WTC11 (cell line): ENCODE data around the gene NAXE. TPM values are rescaled to one million over a fixed set of nuclear protein-coding genes. Genes with fewer than 3 reads are reported as not detected.

ENCODE experiments used
- ATAC-seq: fragments of 200-7000 bp; cut with Tn5 transposase; 2 replicates; pipeline ENCODE4 v1.10.0; 2021; ENCODE audit warnings: mild to moderate bottlenecking, moderate library complexity
- CTCF ChIA-PET: fragments of 300-600 bp; sonication (Branson Sonifier 250); formaldehyde crosslinking; loops from one replicate; lab custom pipeline; 2021; ENCODE audit warnings: antibody characterized with exemption; lab: Charles Lee
- POLR2A ChIA-PET: fragments of 350-600 bp; sonication (Branson Sonifier 250); formaldehyde crosslinking; loops from one replicate; lab custom pipeline; 2021; ENCODE audit warnings: antibody characterized with exemption; lab: Charles Lee
- DNase-seq: peaks from one replicate; pipeline ENCODE4 v3.0.0; 2021; ENCODE audit warnings: low spot score
- H3K27ac Mint-ChIP-seq: 2 replicates; pipeline ENCODE4 v1.8.0; 2021; ENCODE audit warnings: mixed read lengths
- H3K27me3 Mint-ChIP-seq: 2 replicates; pipeline ENCODE4 v1.8.0; 2021; ENCODE audit warnings: low read depth, mild to moderate bottlenecking, moderate library complexity, mixed read lengths
- H3K36me3 Mint-ChIP-seq: 2 replicates; pipeline ENCODE4 v1.8.0; 2021; ENCODE audit warnings: mixed read lengths
- H3K4me1 Mint-ChIP-seq: 2 replicates; pipeline ENCODE4 v1.8.0; 2022; ENCODE audit warnings: mixed read lengths
- H3K4me3 Mint-ChIP-seq: 2 replicates; pipeline ENCODE4 v1.8.0; 2021; ENCODE audit warnings: mild to moderate bottlenecking, moderate library complexity, mixed read lengths
- H3K9me3 Mint-ChIP-seq: 2 replicates; pipeline ENCODE4 v1.8.0; 2021; ENCODE audit warnings: mixed read lengths
- AFF4 ChIP-seq: sonication (generic); formaldehyde crosslinking; IDR thresholded peaks from 2 replicates; pipeline ENCODE4 v1.8.1; 2023; ENCODE audit warnings: mild to moderate bottlenecking, missing genetic modification reagents, borderline replicate concordance
- CREB1 ChIP-seq: sonication (generic); formaldehyde crosslinking; IDR thresholded peaks from 2 replicates; pipeline ENCODE4 v1.8.0; 2023; ENCODE audit warnings: mild to moderate bottlenecking, missing genetic modification reagents
- ELF4 ChIP-seq: sonication (generic); formaldehyde crosslinking; IDR thresholded peaks from 2 replicates; pipeline ENCODE4 v1.8.1; 2022; ENCODE audit warnings: low read depth, mild to moderate bottlenecking, moderate library complexity, missing genetic modification reagents
- EMX1 ChIP-seq: fragments of 250-450 bp; sonication (Bioruptor Pico); IDR thresholded peaks from 2 replicates; pipeline ENCODE4 v1.8.0; 2021; ENCODE audit warnings: mild to moderate bottlenecking
- ESRRA ChIP-seq: sonication (generic); formaldehyde crosslinking; IDR thresholded peaks from 2 replicates; pipeline ENCODE4 v1.8.1; 2022; ENCODE audit warnings: mild to moderate bottlenecking, missing genetic modification reagents, borderline replicate concordance
- FOXK1 ChIP-seq: sonication (generic); formaldehyde crosslinking; IDR thresholded peaks from 2 replicates; pipeline ENCODE4 v1.8.0; 2022; ENCODE audit warnings: mild to moderate bottlenecking, moderate library complexity, missing genetic modification reagents
- MYBL2 ChIP-seq: sonication (generic); formaldehyde crosslinking; IDR thresholded peaks from 2 replicates; pipeline ENCODE4 v1.8.1; 2023; ENCODE audit warnings: mild to moderate bottlenecking, moderate library complexity, missing genetic modification reagents
- NR3C1 ChIP-seq: sonication (generic); formaldehyde crosslinking; conservative IDR thresholded peaks from 2 replicates; pipeline ENCODE4 v1.8.1; 2023; ENCODE audit warnings: low read depth, mild to moderate bottlenecking, missing genetic modification reagents
- OVOL2 ChIP-seq: fragments of 250-450 bp; sonication (Bioruptor Pico); IDR thresholded peaks from 2 replicates; pipeline ENCODE4 v1.9.0; 2021; ENCODE audit warnings: mild to moderate bottlenecking, borderline replicate concordance
- RELA ChIP-seq: sonication (generic); formaldehyde crosslinking; IDR thresholded peaks from 2 replicates; pipeline ENCODE4 v1.8.1; 2022; ENCODE audit warnings: missing genetic modification reagents, mild to moderate bottlenecking, borderline replicate concordance
- STAT6 ChIP-seq: sonication (generic); formaldehyde crosslinking; conservative IDR thresholded peaks from 2 replicates; pipeline ENCODE4 v1.8.1; 2023; ENCODE audit warnings: mild to moderate bottlenecking, low read depth, missing genetic modification reagents, moderate library complexity
- TP53 ChIP-seq: sonication (generic); formaldehyde crosslinking; IDR thresholded peaks from 2 replicates; pipeline ENCODE4 v1.8.1; 2023; ENCODE audit warnings: mild to moderate bottlenecking, missing genetic modification reagents
- ZBTB21 ChIP-seq: sonication (generic); formaldehyde crosslinking; IDR thresholded peaks from 2 replicates; pipeline ENCODE4 v1.8.1; 2023; ENCODE audit warnings: mild to moderate bottlenecking, missing genetic modification reagents, borderline replicate concordance
- ZMAT4 ChIP-seq: fragments of 250-450 bp; sonication (Bioruptor Pico); IDR thresholded peaks from 2 replicates; pipeline ENCODE4 v1.9.0; 2021; ENCODE audit warnings: mild to moderate bottlenecking
- ZNF232 ChIP-seq: sonication (generic); formaldehyde crosslinking; IDR thresholded peaks from 2 replicates; pipeline ENCODE4 v1.8.0; 2022; ENCODE audit warnings: mild to moderate bottlenecking, missing genetic modification reagents
- ZNF263 ChIP-seq: sonication (generic); formaldehyde crosslinking; IDR thresholded peaks from 2 replicates; pipeline ENCODE4 v1.8.1; 2022; ENCODE audit warnings: low read depth, mild to moderate bottlenecking, moderate library complexity, missing genetic modification reagents
- ZSCAN18 ChIP-seq: fragments of 250-450 bp; sonication (Bioruptor Pico); IDR thresholded peaks from 2 replicates; pipeline ENCODE4 v2.1.2; 2022; ENCODE audit warnings: mild to moderate bottlenecking, moderate library complexity
- total RNA-seq: library from RNA; stranded (reverse); gene quantifications from 3 replicates; pipeline ENCODE4 v1.2.3, GENCODE V29; 2021
- TF ChIP-seq, protein P1 (sequence below): sonication (generic); formaldehyde crosslinking; IDR thresholded peaks from 2 replicates; pipeline ENCODE4 v1.8.0; 2022; ENCODE audit warnings: mild to moderate bottlenecking, missing genetic modification reagents
- TF ChIP-seq, protein P2 (sequence below): fragments of 250-450 bp; sonication (Bioruptor Pico); IDR thresholded peaks from 2 replicates; pipeline ENCODE4 v1.9.0; 2021; ENCODE audit warnings: moderate library complexity, mild to moderate bottlenecking, inconsistent platforms, borderline replicate concordance
- TF ChIP-seq, protein P3 (sequence below): fragments of 250-450 bp; sonication (Bioruptor Pico); IDR thresholded peaks from 2 replicates; pipeline ENCODE4 v1.9.0; 2021; ENCODE audit warnings: mild to moderate bottlenecking, borderline replicate concordance

The NAXE gene
- total RNA-seq, 1 experiment from 2014 or later: 81.6 TPM

- no peak for TF ChIP-seq STAT6 (CRISPR knock-in tag)
- no peak for TF ChIP-seq TP53 (CRISPR knock-in tag)
- no peak for TF ChIP-seq EMX1 (CRISPR knock-in tag)
- TF ChIP-seq OVOL2 (CRISPR knock-in tag): no peak
- no peak for TF ChIP-seq ZNF232
- no peak for TF ChIP-seq FOXK1 (CRISPR knock-in tag)
- no peak for TF ChIP-seq CREB1 (CRISPR knock-in tag)
- TF ChIP-seq, protein P1, sequence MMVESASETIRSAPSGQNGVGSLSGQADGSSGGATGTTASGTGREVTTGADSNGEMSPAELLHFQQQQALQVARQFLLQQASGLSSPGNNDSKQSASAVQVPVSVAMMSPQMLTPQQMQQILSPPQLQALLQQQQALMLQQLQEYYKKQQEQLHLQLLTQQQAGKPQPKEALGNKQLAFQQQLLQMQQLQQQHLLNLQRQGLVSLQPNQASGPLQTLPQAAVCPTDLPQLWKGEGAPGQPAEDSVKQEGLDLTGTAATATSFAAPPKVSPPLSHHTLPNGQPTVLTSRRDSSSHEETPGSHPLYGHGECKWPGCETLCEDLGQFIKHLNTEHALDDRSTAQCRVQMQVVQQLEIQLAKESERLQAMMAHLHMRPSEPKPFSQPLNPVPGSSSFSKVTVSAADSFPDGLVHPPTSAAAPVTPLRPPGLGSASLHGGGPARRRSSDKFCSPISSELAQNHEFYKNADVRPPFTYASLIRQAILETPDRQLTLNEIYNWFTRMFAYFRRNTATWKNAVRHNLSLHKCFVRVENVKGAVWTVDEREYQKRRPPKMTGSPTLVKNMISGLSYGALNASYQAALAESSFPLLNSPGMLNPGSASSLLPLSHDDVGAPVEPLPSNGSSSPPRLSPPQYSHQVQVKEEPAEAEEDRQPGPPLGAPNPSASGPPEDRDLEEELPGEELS (CRISPR knock-in tag): no peak
- TF ChIP-seq AFF4 (CRISPR knock-in tag): no peak
- TF ChIP-seq ZBTB21: no peak
- TF ChIP-seq ESRRA: no peak
- no peak for TF ChIP-seq ELF4 (CRISPR knock-in tag)
These were observed 2.6 kb downstream of the NAXE start (continued) for GRCh38 chr1:156594190-156594589.

DNA sequence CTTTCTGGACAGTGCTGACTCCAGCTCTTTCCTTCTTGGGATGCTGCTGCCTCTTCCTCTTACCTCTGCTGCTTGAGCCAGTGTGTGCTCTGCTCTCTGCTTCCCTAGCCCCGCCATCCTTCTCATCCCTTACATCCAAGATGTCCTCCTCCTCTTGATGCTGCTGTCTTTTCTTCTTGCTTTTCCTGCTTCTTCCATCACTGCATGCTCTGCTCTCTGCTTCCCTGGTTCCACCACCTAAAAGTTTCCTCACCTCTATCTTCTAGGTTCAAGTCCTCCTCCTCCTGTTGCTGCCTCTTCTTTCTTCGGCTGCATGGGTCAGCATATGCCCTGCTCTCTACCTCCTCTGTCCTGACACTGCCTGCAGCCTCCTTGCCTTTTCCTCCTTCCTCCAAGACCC, 3.4 kb downstream of the NAXE start:
- POLR2A ChIA-PET: no interaction called here
- Mint-ChIP-seq H3K36me3 (peaks cover 48% of the 10 kb centered on the region), H3K4me1 (peaks cover 16% of the 10 kb centered on the region), H3K4me3 (no peak overlapping the region), H3K27ac (peak overlapping the region; percentile 48), H3K27me3 (no peaks in the 10 kb centered on the region), H3K9me3 (no peaks in the 10 kb centered on the region)
- CTCF ChIA-PET: no interaction called here
- DNase-seq: no peak
- no peak for ATAC-seq
- TF ChIP-seq RELA (CRISPR knock-in tag): no peak
- TF ChIP-seq, protein P2, sequence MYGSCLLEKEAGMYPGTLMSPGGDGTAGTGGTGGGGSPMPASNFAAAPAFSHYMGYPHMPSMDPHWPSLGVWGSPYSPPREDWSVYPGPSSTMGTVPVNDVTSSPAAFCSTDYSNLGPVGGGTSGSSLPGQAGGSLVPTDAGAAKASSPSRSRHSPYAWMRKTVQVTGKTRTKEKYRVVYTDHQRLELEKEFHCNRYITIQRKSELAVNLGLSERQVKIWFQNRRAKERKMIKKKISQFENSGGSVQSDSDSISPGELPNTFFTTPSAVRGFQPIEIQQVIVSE (CRISPR knock-in tag): no peak
- TF ChIP-seq ZNF263 (CRISPR knock-in tag): no peak
- TF ChIP-seq MYBL2 (CRISPR knock-in tag): no peak
- TF ChIP-seq, protein P3, sequence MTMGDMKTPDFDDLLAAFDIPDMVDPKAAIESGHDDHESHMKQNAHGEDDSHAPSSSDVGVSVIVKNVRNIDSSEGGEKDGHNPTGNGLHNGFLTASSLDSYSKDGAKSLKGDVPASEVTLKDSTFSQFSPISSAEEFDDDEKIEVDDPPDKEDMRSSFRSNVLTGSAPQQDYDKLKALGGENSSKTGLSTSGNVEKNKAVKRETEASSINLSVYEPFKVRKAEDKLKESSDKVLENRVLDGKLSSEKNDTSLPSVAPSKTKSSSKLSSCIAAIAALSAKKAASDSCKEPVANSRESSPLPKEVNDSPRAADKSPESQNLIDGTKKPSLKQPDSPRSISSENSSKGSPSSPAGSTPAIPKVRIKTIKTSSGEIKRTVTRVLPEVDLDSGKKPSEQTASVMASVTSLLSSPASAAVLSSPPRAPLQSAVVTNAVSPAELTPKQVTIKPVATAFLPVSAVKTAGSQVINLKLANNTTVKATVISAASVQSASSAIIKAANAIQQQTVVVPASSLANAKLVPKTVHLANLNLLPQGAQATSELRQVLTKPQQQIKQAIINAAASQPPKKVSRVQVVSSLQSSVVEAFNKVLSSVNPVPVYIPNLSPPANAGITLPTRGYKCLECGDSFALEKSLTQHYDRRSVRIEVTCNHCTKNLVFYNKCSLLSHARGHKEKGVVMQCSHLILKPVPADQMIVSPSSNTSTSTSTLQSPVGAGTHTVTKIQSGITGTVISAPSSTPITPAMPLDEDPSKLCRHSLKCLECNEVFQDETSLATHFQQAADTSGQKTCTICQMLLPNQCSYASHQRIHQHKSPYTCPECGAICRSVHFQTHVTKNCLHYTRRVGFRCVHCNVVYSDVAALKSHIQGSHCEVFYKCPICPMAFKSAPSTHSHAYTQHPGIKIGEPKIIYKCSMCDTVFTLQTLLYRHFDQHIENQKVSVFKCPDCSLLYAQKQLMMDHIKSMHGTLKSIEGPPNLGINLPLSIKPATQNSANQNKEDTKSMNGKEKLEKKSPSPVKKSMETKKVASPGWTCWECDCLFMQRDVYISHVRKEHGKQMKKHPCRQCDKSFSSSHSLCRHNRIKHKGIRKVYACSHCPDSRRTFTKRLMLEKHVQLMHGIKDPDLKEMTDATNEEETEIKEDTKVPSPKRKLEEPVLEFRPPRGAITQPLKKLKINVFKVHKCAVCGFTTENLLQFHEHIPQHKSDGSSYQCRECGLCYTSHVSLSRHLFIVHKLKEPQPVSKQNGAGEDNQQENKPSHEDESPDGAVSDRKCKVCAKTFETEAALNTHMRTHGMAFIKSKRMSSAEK (CRISPR knock-in tag): no peak
- no peak for TF ChIP-seq ZSCAN18 (CRISPR knock-in tag)
- no peak for TF ChIP-seq NR3C1 (CRISPR knock-in tag)
- TF ChIP-seq ZMAT4 (CRISPR knock-in tag): no peak
